ENCODE results near the gene PRR5L.
A peak's percentile ranks its signal among the peaks of the same experiment; 100 is the strongest.

PRR5L gene

GRCh38 chr11:36326524-36327419 is 30.7 kb downstream of the PRR5L start:
- DNase-seq: no peak

- DNase-seq: no peak
These were observed 33.0 kb downstream of the PRR5L start for GRCh38 chr11:36328966-36329673.

DNA sequence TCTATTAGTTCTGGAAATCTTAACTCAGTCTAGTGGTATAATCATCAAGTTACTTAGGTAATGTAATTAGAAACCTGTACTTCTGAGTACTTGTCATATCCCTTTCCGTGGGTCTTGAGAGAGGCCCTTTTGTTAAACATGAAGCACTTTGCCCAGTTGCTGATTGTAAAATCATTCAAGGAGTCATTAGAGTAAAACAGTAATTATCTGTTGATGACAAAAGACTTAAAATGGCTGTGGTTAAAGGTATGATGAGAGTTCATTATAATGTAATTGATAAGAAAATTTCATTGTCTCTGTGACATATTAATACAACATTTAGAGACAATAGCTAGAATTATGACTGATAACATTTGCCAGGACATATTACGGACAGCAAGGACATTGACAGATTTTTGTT is 34.3 kb downstream of the PRR5L start:
- no peak for DNase-seq

DNA sequence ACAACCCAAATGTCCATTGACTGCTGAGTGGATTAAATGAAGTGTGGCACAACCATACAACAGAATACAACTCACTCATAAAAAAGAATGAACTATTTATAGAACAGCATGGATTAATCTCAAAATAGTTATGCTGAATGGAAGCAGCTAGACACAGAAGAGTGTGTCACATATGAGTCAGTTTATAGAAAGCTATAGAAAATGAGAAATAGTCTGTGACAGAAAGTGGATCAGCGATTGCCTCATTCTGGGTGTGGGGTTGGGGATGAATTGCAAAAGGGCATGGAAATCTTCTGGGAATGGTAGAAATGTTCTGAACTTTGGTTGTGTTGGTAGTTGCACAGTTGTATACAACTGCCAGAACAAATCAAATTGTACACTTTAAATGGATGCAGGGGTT is 37.4 kb downstream of the PRR5L start:
- DNase-seq: no peak

DNA sequence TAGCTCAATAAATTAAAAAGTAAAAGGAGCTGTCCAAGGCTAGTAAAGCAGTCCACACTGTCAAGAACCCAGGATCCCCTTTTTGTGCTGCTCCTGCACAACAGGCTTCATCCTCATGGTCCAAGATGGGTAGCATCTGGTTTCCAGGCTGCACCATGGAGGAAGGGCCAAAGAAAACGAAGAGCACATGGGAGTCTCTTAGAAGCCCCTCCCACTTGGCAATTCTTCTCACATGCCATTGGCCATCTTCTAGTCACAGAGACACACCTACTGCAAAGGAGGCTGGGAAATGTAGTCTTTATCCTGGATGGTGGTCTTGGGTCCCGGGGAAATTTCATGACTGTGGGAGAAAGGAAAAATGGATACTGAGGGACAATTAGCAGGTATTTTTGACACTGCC is 37.8 kb downstream of the PRR5L start:
- DNase-seq: no peak

DNA sequence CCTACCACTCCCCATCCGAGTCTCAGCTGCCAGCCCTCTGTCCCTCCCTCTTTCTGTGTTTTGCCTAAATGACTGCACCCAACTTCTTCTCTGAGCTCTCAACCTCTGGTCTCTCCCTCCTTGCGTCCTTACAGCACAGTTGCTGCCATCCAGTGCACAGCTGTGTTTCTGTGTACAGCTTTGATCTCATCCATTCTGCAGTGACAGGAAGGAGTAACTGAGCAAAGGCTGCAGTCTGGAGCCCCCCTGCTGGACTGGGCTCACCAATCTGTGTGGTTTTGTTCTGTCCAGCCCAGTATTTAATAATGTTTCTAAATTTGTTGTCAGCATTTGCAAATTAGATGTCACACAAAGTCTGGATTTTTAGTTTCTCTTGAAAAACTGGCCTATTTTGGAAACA is 43.8 kb downstream of the PRR5L start:
- DNase-seq: no peak

DNA sequence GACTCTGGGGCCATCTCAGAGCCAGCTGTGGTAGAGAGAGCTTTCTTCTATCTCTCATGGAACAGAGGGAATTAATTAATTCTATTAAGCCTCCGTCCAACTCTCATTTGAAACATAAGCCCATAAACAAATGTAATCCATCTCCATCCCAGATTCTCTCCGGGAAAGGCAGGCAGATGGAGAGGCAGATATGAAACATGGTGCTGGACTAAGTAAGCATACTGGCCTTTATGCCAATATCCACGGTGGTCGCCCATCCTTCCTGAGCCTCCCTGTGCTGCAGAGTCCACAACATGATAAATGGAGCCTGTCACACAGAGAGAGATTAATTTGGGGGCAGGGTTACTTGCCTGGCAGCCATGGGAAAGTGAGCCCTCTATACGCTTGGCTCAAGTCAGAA is 44.8 kb downstream of the PRR5L start:
- no peak for DNase-seq

DNA sequence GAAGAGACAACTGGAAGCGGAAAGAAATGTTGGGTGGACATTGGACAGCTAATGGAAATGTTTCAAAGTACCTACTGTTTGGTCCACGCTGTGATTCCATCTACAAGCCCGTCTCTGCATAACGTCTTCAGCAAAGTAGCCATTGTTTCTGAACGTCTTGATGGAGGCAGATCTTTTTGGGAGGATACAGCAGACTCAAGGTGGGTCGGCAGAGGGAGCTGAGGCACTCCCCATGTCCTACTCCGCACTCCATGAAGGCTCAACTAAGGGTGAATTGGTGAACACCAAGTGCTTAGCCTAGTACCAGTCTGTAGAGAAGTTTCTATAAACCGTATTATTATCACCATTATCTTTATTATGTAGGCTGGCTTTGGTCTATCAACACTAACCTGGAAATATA is 45.8 kb downstream of the PRR5L start:
- no peak for DNase-seq

DNA sequence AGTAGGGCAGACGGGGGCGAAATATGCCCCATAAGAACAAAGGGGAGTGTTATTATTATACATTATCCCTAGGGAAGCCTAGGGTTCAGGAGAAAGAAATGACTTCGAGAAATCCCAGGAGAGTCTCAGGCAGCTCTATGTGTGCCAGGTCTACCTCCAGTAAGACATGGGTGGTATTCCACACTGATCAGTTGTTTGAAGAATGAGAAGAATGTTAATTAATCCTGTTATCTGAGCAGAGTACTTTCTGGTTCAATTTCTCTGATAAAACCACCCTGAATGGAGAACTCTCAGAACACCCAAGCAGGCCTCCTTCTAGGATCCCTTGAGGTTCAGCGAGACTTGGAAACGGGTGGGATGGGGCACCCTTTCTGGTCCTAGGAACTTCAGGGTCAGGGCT is 46.2 kb downstream of the PRR5L start:
- DNase-seq: no peak

- DNase-seq: no peak
These were observed 47.3 kb downstream of the PRR5L start for GRCh38 chr11:36343436-36343835.

DNA sequence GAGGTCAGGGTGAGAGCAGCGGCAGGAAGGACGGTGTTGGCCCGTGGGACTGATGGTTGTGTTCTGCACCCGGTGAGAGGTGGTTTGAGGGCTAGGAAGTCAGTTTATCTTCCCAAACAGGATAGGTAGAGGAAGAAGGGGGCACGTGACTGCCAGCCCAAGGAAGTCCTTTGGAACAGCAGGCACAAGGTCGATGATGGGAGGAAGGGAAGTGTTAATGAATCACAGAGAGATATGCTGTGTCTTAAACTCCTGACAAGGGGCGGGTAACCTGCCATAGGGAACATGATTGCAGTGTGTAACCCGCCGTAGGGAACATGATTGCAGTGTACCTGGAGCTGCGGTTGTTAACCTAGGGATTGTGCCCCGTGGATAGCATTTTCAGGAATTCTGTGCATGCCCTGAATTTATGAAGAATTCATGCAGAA is 49.0 kb downstream of the PRR5L start:
- no peak for DNase-seq

GRCh38 chr11:36345535-36346141 is 49.5 kb downstream of the PRR5L start:
- no peak for DNase-seq

DNA sequence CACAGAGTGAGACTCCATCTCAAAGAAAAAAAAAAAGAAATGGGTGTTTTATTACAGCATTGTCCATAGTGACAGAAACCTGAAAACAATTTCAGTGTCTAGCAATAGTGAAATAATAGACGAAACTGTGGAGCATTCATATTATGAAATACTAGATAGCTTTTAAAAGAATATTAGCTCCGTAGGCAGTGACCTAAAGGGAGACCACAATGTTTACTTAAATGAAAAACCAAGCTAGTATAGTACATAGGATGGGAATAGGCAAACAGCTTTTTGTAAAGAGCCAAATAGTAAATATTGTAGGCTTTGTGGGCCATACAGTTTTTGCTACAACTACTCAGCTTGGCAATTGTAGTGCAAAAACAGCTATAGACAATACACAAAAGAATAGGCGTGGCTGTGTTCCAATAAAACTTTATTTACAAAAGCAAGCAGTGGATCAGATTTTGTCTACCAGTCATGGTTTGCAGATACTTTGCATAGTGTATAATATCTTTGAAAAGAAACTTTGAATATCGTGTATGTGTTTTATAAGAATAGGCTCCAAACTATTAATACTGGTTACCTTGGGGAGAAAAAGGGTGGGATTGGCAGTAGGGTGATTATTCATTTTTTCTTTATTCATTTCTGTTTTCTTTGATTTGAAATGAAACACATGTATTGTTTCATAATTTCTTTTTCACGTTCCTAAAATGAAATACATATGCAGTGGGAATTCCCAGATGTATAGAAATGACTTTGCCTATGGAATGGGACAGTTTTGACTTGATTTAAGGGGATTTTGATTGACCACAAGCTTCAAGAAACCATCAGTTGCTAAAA is 50.7 kb downstream of the PRR5L start:
- DNase-seq: no peak

DNA sequence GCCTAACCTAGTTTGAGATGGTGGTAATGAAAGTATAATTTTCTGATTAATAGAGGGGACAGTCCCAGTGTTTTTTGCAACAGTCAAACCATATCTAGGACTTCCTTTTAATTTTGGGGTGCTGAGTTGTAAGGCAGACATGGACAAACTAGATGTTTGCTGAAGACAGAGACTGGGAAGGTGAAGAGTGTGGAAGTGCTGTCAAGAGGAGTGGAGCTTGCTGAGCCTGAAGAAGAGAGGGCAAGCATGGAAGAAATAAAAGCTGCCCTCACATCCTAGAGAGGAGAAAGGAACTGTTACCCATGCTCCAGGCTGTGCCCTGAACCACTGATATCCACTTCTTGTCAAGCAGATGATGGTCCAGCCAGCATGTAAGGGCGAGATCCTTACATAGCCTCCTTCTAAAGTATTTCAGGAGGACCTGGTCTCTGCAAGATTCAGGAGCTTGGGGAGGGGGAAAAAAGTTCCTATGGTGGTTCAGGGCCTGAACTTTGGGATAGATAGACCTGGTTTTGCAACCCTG is 51.4 kb downstream of the PRR5L start:
- no peak for DNase-seq

GRCh38 chr11:36349351-36350136 is 53.5 kb downstream of the PRR5L start:
- peak in 1 of 14 donors; percentile 20 for DNase-seq

DNA sequence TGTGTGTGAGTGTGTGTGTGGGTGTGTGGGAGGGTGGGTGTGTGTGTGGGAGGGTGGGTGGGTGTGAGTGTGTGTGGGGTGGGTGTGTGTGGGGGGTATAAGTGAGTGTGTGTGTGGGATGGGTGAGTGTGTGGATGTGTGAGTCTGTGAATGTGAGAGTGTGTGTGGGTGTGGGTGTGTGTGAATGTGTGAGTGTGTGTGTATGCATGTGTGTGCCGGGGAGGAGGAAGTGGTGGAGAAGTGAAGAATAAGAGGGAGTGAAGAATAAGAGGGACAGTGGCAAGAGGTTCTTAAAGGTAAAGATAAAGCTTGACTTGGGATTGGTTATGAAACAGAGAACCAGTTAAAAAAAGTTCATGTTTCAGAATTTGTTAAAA is 54.0 kb downstream of the PRR5L start:
- DNase-seq: no peak

DNA sequence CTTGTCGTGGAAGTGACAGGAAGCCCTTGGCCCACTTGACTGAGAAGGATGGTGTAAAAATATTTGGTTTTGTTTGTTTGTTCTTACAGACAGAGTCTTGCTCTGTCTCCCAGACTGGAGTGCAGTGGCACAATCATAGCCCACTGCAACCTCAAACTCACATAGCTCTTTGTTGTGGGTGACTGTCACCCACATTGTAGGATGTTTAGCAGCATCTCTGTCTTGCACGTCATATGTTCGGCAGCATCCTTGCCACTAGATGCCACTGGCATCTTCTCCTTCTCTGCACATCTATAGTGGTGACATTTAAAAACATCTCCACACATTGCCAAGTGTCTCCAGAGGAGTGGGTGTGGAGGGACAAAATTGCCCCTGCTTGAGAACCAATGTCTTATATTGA is 56.8 kb downstream of the PRR5L start:
- DNase-seq: no peak

- no peak for DNase-seq
These were observed 58.3 kb downstream of the PRR5L start for GRCh38 chr11:36354221-36355003.

- DNase-seq: no peak
These were observed 60.1 kb downstream of the PRR5L start for GRCh38 chr11:36356201-36356600.

GRCh38 chr11:36357831-36358230 is 61.7 kb downstream of the PRR5L start:
- no peak for DNase-seq

DNA sequence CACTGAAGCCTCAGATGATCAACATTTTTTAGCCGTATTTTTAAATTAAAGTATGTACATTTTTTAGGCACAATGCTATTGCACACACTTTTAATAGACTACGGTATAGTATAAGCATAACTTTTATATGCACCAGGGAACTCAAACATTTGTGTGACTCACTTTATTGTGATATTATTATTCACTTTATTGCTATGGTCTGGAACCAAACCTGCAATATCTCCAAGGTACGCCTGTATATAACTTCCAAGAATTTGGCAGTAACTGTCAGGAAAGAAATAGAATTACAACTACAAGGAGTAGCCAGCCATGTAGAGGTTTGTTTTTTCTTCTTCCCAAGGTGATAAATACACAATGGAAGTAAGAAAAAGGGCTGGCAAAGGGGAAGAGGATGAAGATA is 62.3 kb downstream of the PRR5L start:
- DNase-seq: no peak

All from C1 segment of cervical spinal cord (tissue), 14 donors.